ENCODE measurements around the gene RNASE11. TPM values are rescaled to one million over a fixed set of nuclear protein-coding genes. Genes with fewer than 3 reads are reported as not detected.

RNASE11 gene
- polyA plus RNA-seq, 2 donors, result not detected

DNA sequence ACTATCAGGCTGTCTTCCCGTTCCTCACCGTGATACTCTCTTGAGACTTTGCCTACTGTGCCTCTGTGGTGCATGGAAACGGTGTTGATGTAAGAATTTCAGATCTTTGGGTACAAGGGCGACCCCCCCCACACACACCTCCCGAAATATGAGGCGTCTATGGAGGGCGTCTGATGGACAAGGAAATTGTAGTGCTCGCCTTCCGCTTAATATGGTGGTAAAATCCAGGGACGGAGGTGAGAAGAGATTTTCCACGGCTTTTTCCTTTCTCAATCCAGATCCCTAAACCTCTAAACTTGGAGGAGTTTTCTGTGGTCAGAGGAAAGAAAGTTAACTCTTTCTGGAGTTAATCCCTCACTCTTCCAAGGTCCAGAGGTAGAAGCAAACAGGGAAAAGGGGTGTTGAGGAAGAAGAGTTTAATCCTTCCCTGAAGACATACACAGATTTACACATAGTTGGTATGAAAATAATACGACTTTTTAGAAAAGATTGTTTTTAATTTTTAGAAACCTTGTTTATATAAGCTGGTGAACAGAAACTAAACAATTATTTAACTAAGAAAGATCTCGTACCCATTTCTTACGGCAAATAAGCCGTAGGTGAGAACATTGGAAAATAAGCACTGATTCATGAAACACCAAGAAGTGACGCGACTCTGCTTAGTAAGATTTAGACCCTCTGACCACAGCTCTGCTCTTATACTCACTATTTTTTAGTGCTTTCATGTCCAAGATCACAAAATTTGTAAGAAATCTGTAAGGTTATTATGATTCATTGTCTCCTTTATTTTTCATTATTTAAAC, 26.4 kb upstream of the RNASE11 start:
- H3K36me3 ChIP-seq (ENCODE audit: control insufficient read depth in 2 of 2, insufficient read depth in 2 of 2, low read length in 1 of 2), result no peaks in the 10 kb centered on the region
- H3K4me3 ChIP-seq (ENCODE audit: low read depth in 1 of 2, low read length in 2 of 2), result peak overlapping the region; percentile 17 to 57
- H3K9me3 ChIP-seq (ENCODE audit: control insufficient read depth in 2 of 2, insufficient read depth in 1 of 2, low read depth in 1 of 2, low read length in 1 of 2), result no peaks in the 10 kb centered on the region
- WGBS, 2 donors, result 18 to 19% methylated on average over 17 of the region's 17 CpGs
- peak overlapping the region; percentile 58 to 77 for H3K27ac ChIP-seq (ENCODE audit: low read depth in 2 of 2, low read length in 1 of 2)
- H3K4me1 ChIP-seq (ENCODE audit: control insufficient read depth in 2 of 2, insufficient read depth in 2 of 2, low read length in 1 of 2), result no peaks in the 10 kb centered on the region
- no peaks in the 10 kb centered on the region for H3K27me3 ChIP-seq (ENCODE audit: control insufficient read depth in 1 of 2, insufficient read depth in 2 of 2, low read length in 2 of 2)

DNA sequence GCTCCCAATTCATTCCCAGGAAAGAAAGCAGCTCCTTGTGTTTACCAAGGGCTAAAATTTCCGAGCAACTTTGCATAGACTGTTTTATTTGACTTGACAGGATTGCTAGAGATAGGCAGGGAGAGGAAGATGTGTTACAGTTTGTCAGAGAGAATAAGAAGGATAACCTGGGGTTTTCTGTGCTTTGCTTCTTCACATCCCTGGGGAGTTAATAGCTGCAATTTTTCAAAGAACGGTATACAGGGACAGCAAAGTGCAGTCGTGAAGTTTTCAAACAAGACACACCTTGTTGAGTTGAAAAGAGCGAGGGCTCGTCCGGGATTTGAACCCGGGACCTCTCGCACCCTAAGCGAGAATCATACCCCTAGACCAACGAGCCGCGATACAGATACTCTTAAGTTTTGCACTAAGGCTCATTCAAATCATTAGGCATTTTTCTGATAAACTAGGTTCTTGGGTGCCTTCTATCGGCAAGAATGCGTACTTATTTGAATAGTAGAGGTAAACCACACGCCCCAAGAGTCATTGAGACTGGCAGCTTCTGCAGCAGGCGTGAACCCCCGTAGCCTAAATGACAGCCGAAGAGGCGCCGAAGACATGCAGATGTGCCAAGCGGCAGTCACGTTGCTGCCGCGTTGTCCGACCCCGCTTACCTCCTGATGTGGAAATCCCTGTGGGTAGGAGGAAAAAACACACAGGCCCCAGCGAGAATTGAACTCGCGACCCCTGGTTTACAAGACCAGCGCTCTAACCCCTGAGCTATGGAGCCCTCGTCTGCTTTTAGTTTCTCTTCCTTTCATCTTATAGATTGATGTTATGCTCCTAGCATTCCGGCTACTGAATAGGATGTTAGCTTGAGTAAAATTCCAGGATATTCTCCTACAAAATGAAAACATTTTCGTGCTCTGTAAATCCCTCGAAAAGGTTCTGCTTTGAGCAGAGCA, 25.6 kb upstream of the RNASE11 start:
- H3K9me3 ChIP-seq (ENCODE audit: control insufficient read depth in 2 of 2, insufficient read depth in 1 of 2, low read depth in 1 of 2, low read length in 1 of 2), result no peaks in the 10 kb centered on the region
- H3K27ac ChIP-seq (ENCODE audit: low read depth in 2 of 2, low read length in 1 of 2), result peak overlapping the region; percentile 58 to 88
- H3K4me1 ChIP-seq (ENCODE audit: control insufficient read depth in 2 of 2, insufficient read depth in 2 of 2, low read length in 1 of 2), result no peaks in the 10 kb centered on the region
- no peaks in the 10 kb centered on the region for H3K36me3 ChIP-seq (ENCODE audit: control insufficient read depth in 2 of 2, insufficient read depth in 2 of 2, low read length in 1 of 2)
- H3K27me3 ChIP-seq (ENCODE audit: control insufficient read depth in 1 of 2, insufficient read depth in 2 of 2, low read length in 2 of 2), result no peaks in the 10 kb centered on the region
- H3K4me3 ChIP-seq (ENCODE audit: low read depth in 1 of 2, low read length in 2 of 2), result peak overlapping the region; percentile 28 to 57
- 1% methylated on average over 34 of the region's 34 CpGs for WGBS, 2 donors

DNA sequence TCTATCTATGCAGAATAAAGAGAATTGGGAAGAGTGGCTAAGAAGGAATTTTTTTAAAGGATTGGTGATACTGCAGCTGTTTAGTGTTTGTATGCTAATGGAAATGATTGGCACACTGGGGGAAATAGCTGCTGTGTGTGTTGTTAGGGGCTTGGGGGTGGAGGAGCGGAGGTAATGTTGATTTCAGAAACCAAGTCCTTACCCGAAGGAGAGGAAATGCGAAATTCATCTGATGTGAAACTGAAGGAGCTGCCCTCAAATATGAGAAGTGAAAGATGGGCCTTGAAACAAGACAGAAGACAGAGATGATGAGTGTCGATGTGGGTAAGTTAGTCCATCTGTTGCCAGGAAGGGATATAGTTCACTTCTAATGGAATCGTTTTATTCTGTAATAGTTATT, 24.6 kb upstream of the RNASE11 start:
- 49 to 55% methylated on average over 5 of the region's 5 CpGs for WGBS, 2 donors
- H3K9me3 ChIP-seq (ENCODE audit: control insufficient read depth in 2 of 2, insufficient read depth in 1 of 2, low read depth in 1 of 2, low read length in 1 of 2), result no peaks in the 10 kb centered on the region
- no peak overlapping the region for H3K4me3 ChIP-seq (ENCODE audit: low read depth in 1 of 2, low read length in 2 of 2)
- no peaks in the 10 kb centered on the region for H3K4me1 ChIP-seq (ENCODE audit: control insufficient read depth in 2 of 2, insufficient read depth in 2 of 2, low read length in 1 of 2)
- H3K27me3 ChIP-seq (ENCODE audit: control insufficient read depth in 1 of 2, insufficient read depth in 2 of 2, low read length in 2 of 2), result no peaks in the 10 kb centered on the region
- H3K27ac ChIP-seq (ENCODE audit: low read depth in 2 of 2, low read length in 1 of 2), result no peak overlapping the region
- no peaks in the 10 kb centered on the region for H3K36me3 ChIP-seq (ENCODE audit: control insufficient read depth in 2 of 2, insufficient read depth in 2 of 2, low read length in 1 of 2)

DNA sequence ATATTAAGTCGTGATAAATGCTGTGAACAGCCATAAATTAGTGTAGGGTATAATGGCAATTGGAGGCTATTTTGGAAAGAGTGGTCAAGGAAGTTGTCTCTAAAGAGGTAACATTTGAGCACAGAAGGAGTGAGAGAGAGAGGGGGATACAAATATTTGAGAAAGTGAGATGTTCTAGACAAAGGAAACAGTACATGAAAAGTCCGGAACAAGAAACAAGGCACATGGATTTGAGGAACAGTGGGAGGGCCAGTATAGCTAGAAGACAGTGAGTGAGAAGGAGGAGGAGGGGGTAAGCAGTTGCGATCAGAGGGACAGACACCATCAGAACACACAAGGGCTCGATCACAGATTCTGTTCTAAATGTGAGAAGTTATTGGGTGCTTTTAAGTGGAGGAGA, 23.5 kb upstream of the RNASE11 start:
- Histone ChIP-seq H3K4me3 (ENCODE audit: low read depth in 1 of 2, low read length in 2 of 2) (no peak overlapping the region), H3K9me3 (ENCODE audit: control insufficient read depth in 2 of 2, insufficient read depth in 1 of 2, low read depth in 1 of 2, low read length in 1 of 2) (no peaks in the 10 kb centered on the region), H3K36me3 (ENCODE audit: control insufficient read depth in 2 of 2, insufficient read depth in 2 of 2, low read length in 1 of 2) (no peaks in the 10 kb centered on the region), H3K4me1 (ENCODE audit: control insufficient read depth in 2 of 2, insufficient read depth in 2 of 2, low read length in 1 of 2) (no peaks in the 10 kb centered on the region), H3K27me3 (ENCODE audit: control insufficient read depth in 1 of 2, insufficient read depth in 2 of 2, low read length in 2 of 2) (no peaks in the 10 kb centered on the region), H3K27ac (ENCODE audit: low read depth in 2 of 2, low read length in 1 of 2) (no peak overlapping the region)
- 65 to 68% methylated on average over 4 of the region's 4 CpGs for WGBS, 2 donors

DNA sequence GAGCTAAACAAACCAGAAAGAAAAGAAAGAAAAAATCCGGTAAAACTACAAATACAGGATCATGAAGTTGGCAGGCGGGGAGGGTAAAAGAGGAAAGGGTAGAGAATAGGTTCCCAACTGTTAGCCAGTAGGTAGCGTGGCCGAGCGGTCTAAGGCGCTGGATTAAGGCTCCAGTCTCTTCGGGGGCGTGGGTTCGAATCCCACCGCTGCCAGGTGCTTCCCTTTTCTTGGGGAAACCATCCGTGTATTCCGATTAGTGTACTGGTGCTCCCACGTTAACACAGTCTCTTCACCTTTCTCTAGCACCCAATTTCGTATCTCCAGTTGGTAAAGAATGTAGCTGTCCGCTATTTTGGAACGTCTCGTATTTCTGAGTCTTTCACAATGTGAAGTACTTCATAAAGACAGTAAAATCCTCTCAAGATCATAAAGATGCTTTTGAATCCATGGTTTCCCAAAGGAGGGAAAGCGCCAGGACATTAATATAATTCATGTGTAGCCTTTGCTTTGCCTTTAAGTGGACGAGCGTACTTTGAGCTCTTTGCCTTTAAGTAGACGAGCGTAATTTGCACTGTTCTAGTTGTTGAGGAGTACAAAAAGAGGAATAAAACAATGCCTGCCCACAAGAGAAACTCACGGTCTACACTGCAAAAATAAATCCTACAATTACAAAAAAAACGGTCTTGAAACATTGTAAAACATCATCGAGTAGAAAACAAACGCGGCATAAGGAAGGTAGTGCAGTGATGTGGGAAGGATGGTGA, 22.4 kb upstream of the RNASE11 start:
- WGBS, 2 donors, result 6 to 8% methylated on average over 27 of the region's 27 CpGs
- H3K27ac ChIP-seq (ENCODE audit: low read depth in 2 of 2, low read length in 1 of 2), result no peak overlapping the region
- H3K4me3 ChIP-seq (ENCODE audit: low read depth in 1 of 2, low read length in 2 of 2), result peak overlapping the region; percentile 79 to 86
- H3K36me3 ChIP-seq (ENCODE audit: control insufficient read depth in 2 of 2, insufficient read depth in 2 of 2, low read length in 1 of 2), result no peaks in the 10 kb centered on the region
- H3K27me3 ChIP-seq (ENCODE audit: control insufficient read depth in 1 of 2, insufficient read depth in 2 of 2, low read length in 2 of 2), result no peaks in the 10 kb centered on the region
- no peaks in the 10 kb centered on the region for H3K4me1 ChIP-seq (ENCODE audit: control insufficient read depth in 2 of 2, insufficient read depth in 2 of 2, low read length in 1 of 2)
- H3K9me3 ChIP-seq (ENCODE audit: control insufficient read depth in 2 of 2, insufficient read depth in 1 of 2, low read depth in 1 of 2, low read length in 1 of 2), result no peaks in the 10 kb centered on the region

DNA sequence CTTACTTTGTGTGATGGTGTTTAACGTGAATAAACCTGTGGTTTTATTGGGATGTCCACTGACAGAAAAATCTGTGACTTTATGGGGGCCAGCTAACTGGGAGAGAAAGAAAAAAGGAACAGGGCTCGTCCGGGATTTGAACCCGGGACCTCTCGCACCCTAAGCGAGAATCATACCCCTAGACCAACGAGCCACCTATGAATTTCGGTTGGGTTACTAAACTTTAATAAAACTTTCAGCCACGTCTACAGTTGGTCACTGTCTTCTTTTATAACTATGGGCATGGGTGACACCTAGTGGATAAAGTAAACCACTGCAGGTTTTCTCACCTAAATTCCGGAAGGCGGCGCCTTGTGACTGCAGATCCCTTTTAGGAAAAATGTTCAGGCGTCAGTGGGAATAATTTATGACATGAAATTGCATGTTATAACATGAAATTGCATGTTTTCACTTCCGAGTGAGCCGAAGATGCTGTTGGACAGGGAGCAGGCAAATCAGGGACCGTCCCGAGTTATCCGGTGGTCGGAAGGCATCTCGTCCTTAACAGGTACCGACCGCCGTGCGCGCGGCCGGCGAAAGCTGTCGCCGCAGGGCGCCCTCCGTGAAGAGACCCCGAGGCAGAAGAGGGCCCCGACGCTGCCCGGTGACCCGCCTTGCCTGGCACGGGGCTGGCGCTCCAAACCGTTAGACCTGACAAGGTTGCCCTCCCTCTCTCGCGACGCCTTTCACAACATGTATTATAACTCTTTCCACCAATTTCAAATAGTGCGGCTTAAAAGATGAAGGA, 21.6 kb upstream of the RNASE11 start:
- peak overlapping the region; percentile 29 to 74 for H3K27ac ChIP-seq (ENCODE audit: low read depth in 2 of 2, low read length in 1 of 2)
- no peaks in the 10 kb centered on the region for H3K27me3 ChIP-seq (ENCODE audit: control insufficient read depth in 1 of 2, insufficient read depth in 2 of 2, low read length in 2 of 2)
- H3K9me3 ChIP-seq (ENCODE audit: control insufficient read depth in 2 of 2, insufficient read depth in 1 of 2, low read depth in 1 of 2, low read length in 1 of 2), result no peaks in the 10 kb centered on the region
- no peaks in the 10 kb centered on the region for H3K4me1 ChIP-seq (ENCODE audit: control insufficient read depth in 2 of 2, insufficient read depth in 2 of 2, low read length in 1 of 2)
- peak overlapping the region; percentile 79 to 86 for H3K4me3 ChIP-seq (ENCODE audit: low read depth in 1 of 2, low read length in 2 of 2)
- WGBS, 2 donors, result 0 to 1% methylated on average over 44 of the region's 44 CpGs
- H3K36me3 ChIP-seq (ENCODE audit: control insufficient read depth in 2 of 2, insufficient read depth in 2 of 2, low read length in 1 of 2), result no peaks in the 10 kb centered on the region

DNA sequence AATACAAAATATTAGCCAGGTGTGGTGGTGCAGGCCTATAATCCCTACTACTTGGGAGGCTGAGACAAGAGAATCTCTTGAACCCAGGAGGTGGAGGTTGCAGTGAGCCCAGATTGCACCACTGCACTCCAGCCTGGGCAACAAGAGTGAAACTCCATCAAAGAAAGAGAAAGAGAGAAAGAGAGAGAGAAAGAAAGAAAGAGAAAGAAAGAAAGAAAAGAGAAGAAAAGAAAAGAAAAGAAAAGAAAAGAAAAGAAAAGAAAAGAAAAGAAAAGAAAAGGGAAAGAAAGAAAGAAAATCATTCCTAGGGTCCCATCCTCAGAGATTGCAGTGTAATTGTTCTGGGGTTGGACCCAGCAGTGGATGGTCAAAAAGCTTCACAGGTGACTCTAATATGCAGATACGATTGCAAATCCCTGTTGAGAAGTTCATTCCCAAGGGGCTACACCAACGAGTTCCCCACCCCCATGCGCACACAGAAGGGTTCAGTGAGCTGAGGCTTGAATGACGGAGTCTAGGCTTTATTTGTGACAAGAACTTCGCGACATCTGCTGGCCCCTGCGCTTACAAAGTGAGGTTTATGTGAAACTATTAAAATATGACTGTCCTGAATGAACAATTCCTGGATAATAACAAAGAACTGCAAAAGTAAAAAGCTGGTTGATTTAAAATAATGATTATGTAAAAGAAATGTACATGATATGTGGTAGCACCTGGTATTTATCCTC, 20.7 kb upstream of the RNASE11 start:
- no peaks in the 10 kb centered on the region for H3K4me1 ChIP-seq (ENCODE audit: control insufficient read depth in 2 of 2, insufficient read depth in 2 of 2, low read length in 1 of 2)
- 72 to 73% methylated on average over 7 of the region's 7 CpGs for WGBS, 2 donors
- H3K36me3 ChIP-seq (ENCODE audit: control insufficient read depth in 2 of 2, insufficient read depth in 2 of 2, low read length in 1 of 2), result no peaks in the 10 kb centered on the region
- H3K4me3 ChIP-seq (ENCODE audit: low read depth in 1 of 2, low read length in 2 of 2), result no peak overlapping the region
- no peaks in the 10 kb centered on the region for H3K9me3 ChIP-seq (ENCODE audit: control insufficient read depth in 2 of 2, insufficient read depth in 1 of 2, low read depth in 1 of 2, low read length in 1 of 2)
- H3K27me3 ChIP-seq (ENCODE audit: control insufficient read depth in 1 of 2, insufficient read depth in 2 of 2, low read length in 2 of 2), result no peaks in the 10 kb centered on the region
- no peak overlapping the region for H3K27ac ChIP-seq (ENCODE audit: low read depth in 2 of 2, low read length in 1 of 2)

DNA sequence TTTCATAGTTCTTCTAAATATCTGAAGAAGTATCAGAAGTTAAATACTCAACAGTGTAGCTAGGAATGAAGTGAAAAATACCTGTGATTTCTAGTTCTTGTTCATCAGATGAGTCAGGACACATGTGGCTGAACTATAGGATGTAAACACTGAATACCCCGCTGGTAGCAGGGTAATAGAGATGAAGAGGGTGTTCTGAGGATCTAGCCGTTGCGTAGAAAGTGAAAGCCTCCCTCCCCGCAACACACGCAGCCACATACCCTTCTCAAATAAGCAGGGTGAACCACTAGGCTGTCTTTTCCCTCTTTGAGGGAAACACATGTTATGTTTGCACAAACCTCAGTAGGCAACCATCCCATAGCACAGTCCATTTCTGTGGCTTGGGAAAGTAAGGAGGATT, 19.8 kb upstream of the RNASE11 start:
- H3K36me3 ChIP-seq (ENCODE audit: control insufficient read depth in 2 of 2, insufficient read depth in 2 of 2, low read length in 1 of 2), result no peaks in the 10 kb centered on the region
- no peak overlapping the region for H3K4me3 ChIP-seq (ENCODE audit: low read depth in 1 of 2, low read length in 2 of 2)
- no peaks in the 10 kb centered on the region for H3K4me1 ChIP-seq (ENCODE audit: control insufficient read depth in 2 of 2, insufficient read depth in 2 of 2, low read length in 1 of 2)
- no peak overlapping the region for H3K27ac ChIP-seq (ENCODE audit: low read depth in 2 of 2, low read length in 1 of 2)
- no peaks in the 10 kb centered on the region for H3K9me3 ChIP-seq (ENCODE audit: control insufficient read depth in 2 of 2, insufficient read depth in 1 of 2, low read depth in 1 of 2, low read length in 1 of 2)
- H3K27me3 ChIP-seq (ENCODE audit: control insufficient read depth in 1 of 2, insufficient read depth in 2 of 2, low read length in 2 of 2), result no peaks in the 10 kb centered on the region
- WGBS, 2 donors, result 65 to 72% methylated on average over 5 of the region's 5 CpGs
